Endodermal cell (in vitro differentiated cells): ENCODE measurements around the gene NBEAL1. TPM values are rescaled to one million over a fixed set of nuclear protein-coding genes. Genes with fewer than 3 reads are reported as not detected.
A peak's percentile ranks its signal among the peaks of the same experiment; 100 is the strongest.

Experiments
- DNase-seq: peaks from one replicate; pipeline ENCODE4 v3.0.0-alpha.2; 2017
- H3K27ac ChIP-seq: 2 replicates; pipeline ENCODE4 v1.5.1; 2013; ENCODE audit warnings: mild to moderate bottlenecking, low read depth, low read length, moderate library complexity
- H3K27me3 ChIP-seq: 2 replicates; pipeline ENCODE4 v1.6.1; 2013; ENCODE audit warnings: mild to moderate bottlenecking, low read length, moderate library complexity; ENCODE audit not compliant: insufficient read depth, control insufficient read depth, poor library complexity, severe bottlenecking
- H3K36me3 ChIP-seq: 2 replicates; pipeline ENCODE4 v1.7.0; 2013; ENCODE audit warnings: mild to moderate bottlenecking, low read length, moderate library complexity; ENCODE audit not compliant: control insufficient read depth, insufficient read depth
- H3K4me1 ChIP-seq: one replicate; pipeline ENCODE4 v1.7.0; 2013; ENCODE audit warnings: low read length; ENCODE audit not compliant: control insufficient read depth, insufficient read depth
- H3K4me3 ChIP-seq: 2 replicates; pipeline ENCODE4 v1.5.1; 2013; ENCODE audit warnings: mild to moderate bottlenecking, low read length, moderate library complexity
- H3K9ac ChIP-seq: 2 replicates; pipeline ENCODE4 v1.6.1; 2013; ENCODE audit warnings: mild to moderate bottlenecking, low read length, moderate library complexity; ENCODE audit not compliant: poor library complexity, severe bottlenecking; ENCODE audit errors: extremely low read depth
- H3K9me3 ChIP-seq: 2 replicates; pipeline ENCODE4 v1.6.1; 2013; ENCODE audit warnings: mild to moderate bottlenecking, low read length, moderate library complexity; ENCODE audit not compliant: control insufficient read depth
- H3K27ac Mint-ChIP-seq: 2 replicates; pipeline ENCODE4 v1.8.0; 2020; ENCODE audit warnings: mixed read lengths
- H3K27me3 Mint-ChIP-seq: 2 replicates; pipeline ENCODE4 v1.8.0; 2021; ENCODE audit warnings: mild to moderate bottlenecking, mixed read lengths; ENCODE audit not compliant: insufficient read depth
- H3K36me3 Mint-ChIP-seq: 2 replicates; pipeline ENCODE4 v1.8.0; 2020; ENCODE audit warnings: low read depth, mixed read lengths
- H3K4me1 Mint-ChIP-seq: 2 replicates; pipeline ENCODE4 v1.8.0; 2020; ENCODE audit warnings: mixed read lengths
- H3K4me3 Mint-ChIP-seq: 2 replicates; pipeline ENCODE4 v1.8.0; 2020; ENCODE audit warnings: mild to moderate bottlenecking, moderate library complexity, mixed read lengths
- H3K9me3 Mint-ChIP-seq: 2 replicates; pipeline ENCODE4 v1.8.0; 2020; ENCODE audit warnings: mild to moderate bottlenecking, mixed read lengths
- CTCF ChIP-seq: fragments of 200-600 bp; sonication (generic); conservative IDR thresholded peaks from 2 replicates; pipeline ENCODE4 v1.5.0; 2021; ENCODE audit warnings: antibody characterized with exemption, mild to moderate bottlenecking
- WGBS, 2 experiments: methylation state at CpG; one replicate each; pipeline versions ENCODE4 v1.1.5 to v1.1.7; 2013; ENCODE audit warnings: missing lambda C conversion rate in 2 of 2, mixed read lengths in 1 of 2; ENCODE audit not compliant: insufficient coverage in 1 of 2, insufficient read length in 1 of 2; 5-methylcytosine and 5-hydroxymethylcytosine counted together
- total RNA-seq, 2 donors: library from RNA; stranded (reverse); fragmentation: NEBNext Ultra II Directional in 1 of 2; extraction: Animal tissue kit (Norgen Biotek cat#: 25700) in 1 of 2; gene quantifications; 2 replicates in 1 of 2; 3 replicates in 1 of 2; pipeline ENCODE4 v1.2.1, GENCODE V29; 2021

NBEAL1 gene
- total RNA-seq, 2 donors from 2014 or later: 18.2 to 20.1 TPM

GRCh38 chr2:203016716-203017115 is 2.0 kb downstream of the NBEAL1 start:
- Histone ChIP-seq H3K36me3 (no peaks in the 10 kb centered on the region), H3K27me3 (peaks cover 2% of the 10 kb centered on the region), H3K9ac (no peak overlapping the region), H3K4me3 (peak overlapping the region; percentile 78), H3K27ac (no peak overlapping the region), H3K4me1 (no peaks in the 10 kb centered on the region), H3K9me3 (no peaks in the 10 kb centered on the region)
- H3K27ac Mint-ChIP-seq: no peak overlapping the region
- 84 to 100% methylated on average over 1 to 3 of the region's 3 CpGs for WGBS, 2 experiments
- H3K4me3 Mint-ChIP-seq: peak overlapping the region; percentile 32
- TF ChIP-seq CTCF: no peak
- H3K36me3 Mint-ChIP-seq: no peaks in the 10 kb centered on the region
- DNase-seq: no peak
- H3K9me3 Mint-ChIP-seq: no peaks in the 10 kb centered on the region
- no peaks in the 10 kb centered on the region for H3K27me3 Mint-ChIP-seq
- H3K4me1 Mint-ChIP-seq: peaks cover 30% of the 10 kb centered on the region

GRCh38 chr2:203018181-203018580 is 3.5 kb downstream of the NBEAL1 start:
- Histone ChIP-seq H3K4me3 (peak overlapping the region; percentile 78), H3K36me3 (peaks cover 4% of the 10 kb centered on the region), H3K4me1 (no peaks in the 10 kb centered on the region), H3K27ac (no peak overlapping the region), H3K27me3 (no peaks in the 10 kb centered on the region), H3K9ac (no peak overlapping the region), H3K9me3 (no peaks in the 10 kb centered on the region)
- H3K9me3 Mint-ChIP-seq: no peaks in the 10 kb centered on the region
- no peak for TF ChIP-seq CTCF
- H3K27ac Mint-ChIP-seq: peak overlapping the region; percentile 4
- peak overlapping the region; percentile 39 for H3K4me3 Mint-ChIP-seq
- DNase-seq: no peak
- H3K27me3 Mint-ChIP-seq: no peaks in the 10 kb centered on the region
- no peaks in the 10 kb centered on the region for H3K36me3 Mint-ChIP-seq
- peaks cover 30% of the 10 kb centered on the region for H3K4me1 Mint-ChIP-seq
- WGBS, 2 experiments: 74 to 86% methylated on average over 1 of the region's 1 CpG

GRCh38 chr2:203019142-203019541 is 4.5 kb downstream of the NBEAL1 start:
- WGBS, 2 experiments: 93 to 97% methylated on average over 2 of the region's 2 CpGs
- TF ChIP-seq CTCF: peak; percentile 33
- H3K27me3 Mint-ChIP-seq: no peaks in the 10 kb centered on the region
- Histone ChIP-seq H3K4me3 (peak overlapping the region; percentile 78), H3K4me1 (no peaks in the 10 kb centered on the region), H3K27ac (no peak overlapping the region), H3K9me3 (no peaks in the 10 kb centered on the region), H3K36me3 (peaks cover 9% of the 10 kb centered on the region), H3K9ac (no peak overlapping the region), H3K27me3 (no peaks in the 10 kb centered on the region)
- peaks cover 27% of the 10 kb centered on the region for H3K4me1 Mint-ChIP-seq
- no peaks in the 10 kb centered on the region for H3K9me3 Mint-ChIP-seq
- peak overlapping the region; percentile 17 for H3K27ac Mint-ChIP-seq
- no peak for DNase-seq
- H3K4me3 Mint-ChIP-seq: peak overlapping the region; percentile 39
- peaks cover 5% of the 10 kb centered on the region for H3K36me3 Mint-ChIP-seq
